NCI-H460 (cell line): ENCODE data around the gene SURF1. TPM values are rescaled to one million over a fixed set of nuclear protein-coding genes. Genes with fewer than 3 reads are reported as not detected.
A peak's percentile ranks its signal among the peaks of the same experiment; 100 is the strongest.
"Not testable (repeated sequence)": the region's sequence is repeated elsewhere in the genome, so short reads cannot be mapped to it uniquely, and the experiment has no call there.

ENCODE experiments used
- DNase-seq: peaks from one replicate; pipeline ENCODE4 v3.0.0-alpha.2; 2016; ENCODE audit warnings: low read depth; ENCODE audit errors: extremely low read depth
- total RNA-seq: library from RNA; depleted of rRNA; stranded (reverse); fragments of >200 nt; shearing (Covaris generic); gene quantifications from 2 replicates; pipeline ENCODE4 v1.2.3, GENCODE V29; 2014

The SURF1 gene
- total RNA-seq, 1 experiment from 2014 or later, result 23.8 TPM

- DNase-seq, result no peak
Measured at GRCh38 chr9:133385452-133385851, 29.2 kb upstream of the SURF1 start.

GRCh38 chr9:133384736-133385321, 28.5 kb upstream of the SURF1 start:
- no peak for DNase-seq

- no peak for DNase-seq
Measured at GRCh38 chr9:133383438-133383837, 27.2 kb upstream of the SURF1 start.

DNA sequence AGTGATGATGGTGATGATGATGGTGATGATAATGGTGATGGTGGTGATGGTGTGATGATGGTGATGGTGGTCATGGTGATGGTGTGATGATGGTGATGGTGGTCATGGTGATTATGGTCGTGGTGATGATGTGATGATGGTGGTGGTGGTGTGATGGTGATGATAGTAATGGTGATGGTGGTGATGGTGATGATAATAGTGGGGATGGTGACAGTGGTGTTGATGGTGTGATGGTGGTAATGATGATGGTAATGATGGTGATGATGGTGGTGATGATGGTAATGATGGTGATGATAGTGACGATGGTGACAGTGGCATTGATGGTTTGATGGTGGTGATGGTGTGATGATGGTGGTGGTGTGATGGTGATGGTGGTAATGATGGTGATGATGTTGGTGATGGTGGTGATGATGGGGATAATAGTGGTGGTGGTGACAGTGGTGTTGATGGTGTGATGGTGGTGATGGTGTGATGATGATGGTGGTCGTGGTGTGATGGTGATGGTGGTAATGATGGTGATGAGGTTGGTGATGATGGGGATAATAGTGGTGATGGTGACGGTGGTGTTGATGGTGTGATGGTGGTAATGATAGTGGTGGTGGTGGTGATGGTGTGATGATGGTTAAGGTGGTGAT, 26.3 kb upstream of the SURF1 start:
- no peak for DNase-seq

DNA sequence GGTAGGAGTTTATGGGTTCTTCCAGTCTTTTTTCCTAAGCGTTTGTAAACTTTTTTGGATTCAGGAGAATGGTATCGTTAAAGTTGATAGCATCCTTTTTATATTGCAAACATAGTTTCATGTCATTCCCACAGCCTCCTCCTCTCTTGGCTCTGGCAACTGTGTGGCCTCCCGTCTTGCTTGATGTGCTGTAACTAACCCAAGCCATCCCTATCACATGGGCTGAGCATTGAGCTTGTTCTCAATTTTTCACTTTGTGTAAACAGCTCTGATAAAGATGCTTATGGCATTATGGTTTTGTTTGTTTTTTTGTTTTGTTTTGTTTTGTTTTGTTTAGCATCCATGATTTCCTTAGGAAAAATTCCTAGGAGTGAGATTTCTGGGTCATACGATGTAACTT, 24.4 kb upstream of the SURF1 start:
- no peak for DNase-seq

GRCh38 chr9:133379153-133380086, 23.1 kb upstream of the SURF1 start:
- DNase-seq, result no peak

GRCh38 chr9:133378408-133378962, 22.2 kb upstream of the SURF1 start:
- no peak for DNase-seq

DNA sequence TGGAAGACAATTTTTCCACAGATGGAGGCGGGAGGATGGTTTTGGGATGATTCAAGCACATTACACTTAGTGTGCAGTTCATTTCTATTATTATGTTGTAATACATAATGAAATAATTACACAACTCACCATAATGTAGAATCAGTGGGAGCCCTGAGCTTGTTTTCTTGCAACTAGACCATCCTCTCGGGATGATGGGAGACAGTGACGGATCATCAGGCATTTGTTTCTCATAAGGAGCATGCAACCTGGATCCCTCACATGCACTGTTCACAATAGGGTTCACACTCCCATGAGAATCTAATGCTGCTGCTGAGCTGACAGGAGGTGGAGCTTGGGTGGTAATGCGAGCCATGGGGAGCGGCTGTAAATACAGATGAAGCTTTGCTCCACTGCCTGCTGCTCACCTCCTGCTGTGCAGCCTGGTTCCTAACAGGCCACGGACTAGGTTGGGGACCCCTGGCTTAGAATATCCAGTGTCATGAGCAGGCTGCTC, 21.5 kb upstream of the SURF1 start:
- DNase-seq, result no peak

DNA sequence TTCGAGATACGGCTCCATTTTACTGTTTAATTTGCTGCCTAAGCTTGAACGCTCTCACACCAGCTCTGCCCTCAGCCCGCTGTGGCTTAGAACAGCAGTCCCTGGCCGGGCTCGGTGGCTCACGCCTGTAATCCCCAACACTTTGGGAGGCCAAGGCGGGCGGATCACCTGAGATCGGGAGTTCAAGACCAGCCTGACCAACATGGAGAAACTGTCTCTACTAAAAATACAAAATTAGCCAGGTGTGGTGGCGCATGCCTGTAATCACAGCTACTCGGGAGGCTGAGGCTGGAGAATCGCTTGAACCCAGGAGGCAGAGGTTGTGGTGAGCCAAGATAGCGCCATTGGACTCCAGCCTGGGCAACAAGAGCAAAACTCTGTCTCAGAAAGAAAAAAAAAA, 21.0 kb upstream of the SURF1 start:
- not testable (repeated sequence) for DNase-seq

GRCh38 chr9:133375724-133376654, 19.7 kb upstream of the SURF1 start, which contains the start of the genes STKLD1 and SURF4:
Gene STKLD1 (plus strand): TSS chr9:133376366. CDS start chr9:133376474, 108 bp downstream.
Gene SURF4 (minus strand): TSS chr9:133376060. CDS start chr9:133375969, 91 bp downstream.
- DNase-seq, result peak; percentile 94

- DNase-seq, result no peak
Measured at GRCh38 chr9:133375116-133375723, 18.9 kb upstream of the SURF1 start.

- DNase-seq, result no peak
Measured at GRCh38 chr9:133374612-133375115, 18.4 kb upstream of the SURF1 start.

DNA sequence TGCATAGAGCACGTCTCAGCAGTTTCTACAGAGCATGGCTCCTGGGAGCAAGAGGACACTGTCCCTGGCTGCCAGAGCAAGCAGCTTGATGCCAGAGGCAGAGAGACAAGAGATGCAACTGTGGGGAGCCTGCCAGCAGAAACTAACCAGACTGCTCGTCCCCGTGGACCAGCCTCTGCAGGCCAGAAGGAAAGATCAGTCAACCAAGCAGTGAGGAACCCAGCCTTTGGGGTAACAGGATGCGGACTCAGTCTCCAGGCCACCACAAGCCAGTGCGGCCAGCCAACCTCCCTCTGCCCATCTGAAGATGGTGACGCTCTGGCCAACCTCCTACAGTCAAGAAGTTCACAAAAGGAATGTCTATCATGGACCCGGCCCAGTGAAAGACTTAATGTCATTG, 15.9 kb upstream of the SURF1 start:
- DNase-seq, result no peak

DNA sequence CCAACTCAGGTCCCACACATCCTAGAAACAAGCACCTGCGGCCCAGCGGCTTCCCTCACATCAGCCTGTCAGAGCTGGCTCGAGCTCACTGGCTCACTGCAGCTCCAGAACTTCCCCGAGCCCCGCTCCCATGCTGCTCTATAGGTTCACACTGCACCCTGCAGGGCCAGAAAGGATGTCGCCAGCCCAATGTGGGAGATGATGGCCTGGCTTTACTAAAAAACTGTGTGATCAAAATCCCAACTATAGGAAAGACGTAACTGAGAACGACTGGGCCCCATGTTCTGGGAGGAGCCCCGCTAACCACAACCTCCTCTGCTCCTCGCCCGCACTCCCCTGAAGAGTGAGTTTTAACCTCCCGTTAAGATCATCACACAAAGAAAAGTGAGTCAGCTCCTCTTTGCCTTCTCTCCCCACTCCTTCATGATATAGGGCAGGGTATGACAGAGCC, 15.0 kb upstream of the SURF1 start:
- DNase-seq, result no peak

GRCh38 chr9:133370685-133371084, 14.4 kb upstream of the SURF1 start:
- DNase-seq, result no peak

DNA sequence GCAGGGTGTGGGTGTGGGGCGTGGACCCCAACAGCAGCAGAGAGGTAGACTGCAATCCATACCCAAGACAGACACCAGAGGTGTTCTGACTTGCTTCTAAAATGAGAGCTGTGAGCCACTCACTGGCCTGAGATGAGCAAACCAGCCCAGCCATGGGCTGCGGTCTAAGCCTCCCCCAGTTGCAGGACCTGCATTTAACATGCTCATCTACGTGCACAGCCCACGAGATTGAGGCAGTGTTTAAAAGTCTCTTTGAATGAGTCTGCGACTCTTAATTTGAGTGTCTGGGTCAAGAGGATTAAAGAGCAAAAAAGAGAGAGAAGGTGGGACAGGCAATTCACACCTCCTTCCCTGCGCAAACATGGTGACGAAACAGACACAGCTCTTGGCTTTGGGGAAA, 13.6 kb upstream of the SURF1 start:
- no peak for DNase-seq

GRCh38 chr9:133369422-133369821, 13.1 kb upstream of the SURF1 start:
- no peak for DNase-seq

- peak; percentile 38 for DNase-seq
Measured at GRCh38 chr9:133368249-133368881, 12.1 kb upstream of the SURF1 start.

GRCh38 chr9:133367778-133368177, 11.5 kb upstream of the SURF1 start:
- no peak for DNase-seq
